ENCODE results near the gene CSTB. TPM values are rescaled to one million over a fixed set of nuclear protein-coding genes. Genes with fewer than 3 reads are reported as not detected.

Gene CSTB
- total and polyA plus RNA-seq, 2 of the 8 experiments (the other 6 are each of a cell fraction or from before 2014, with no cell fraction given) = 53.8 to 64.1 TPM

- Histone ChIP-seq H2BK12ac (ENCODE audit: low read depth, low read length) (no peak overlapping the region; the same call in 1 of the 2 replicates), H3K27ac (ENCODE audit: low read depth, low read length) (no peak overlapping the region), H4K91ac (replicated peaks; ENCODE audit: insufficient read length, low read length) (no peak overlapping the region), H2BK120ac (replicated peaks; ENCODE audit: low read depth, low read length) (no peak overlapping the region), H3K4me2 (ENCODE audit: insufficient read depth in 1 of 2, low read depth in 2 of 2, low read length in 2 of 2) (no peak overlapping the region), H3K14ac (ENCODE audit: insufficient read length) (no peak overlapping the region), H3K23me2 (ENCODE audit: low read depth, low read length) (peaks cover 2% of the 10 kb centered on the region; the same call in 1 of the 2 replicates), H3K79me1 (ENCODE audit: low read depth, low read length) (no peaks in the 10 kb centered on the region), H4K8ac (ENCODE audit: extremely low read depth, insufficient read depth, low read length) (no peak overlapping the region), H2BK5ac (ENCODE audit: low read depth, low read length) (no peak overlapping the region), H3K27me3 (replicated peaks in 1 of 4; ENCODE audit: control insufficient read depth in 3 of 4, extremely low read depth in 1 of 4, insufficient read depth in 3 of 4, low read length in 3 of 4) (no peaks in the 10 kb centered on the region), H2BK20ac (ENCODE audit: low read length) (no peak overlapping the region), H3K36me3 (ENCODE audit: control insufficient read depth in 2 of 4, insufficient read depth in 4 of 4, low read length in 3 of 4) (no peaks in the 10 kb centered on the region), H3K9ac (replicated peaks in 1 of 4; ENCODE audit: extremely low read depth in 1 of 4, low read depth in 3 of 4, low read length in 3 of 4) (no peak overlapping the region), H4K20me1 (replicated peaks in 1 of 2; ENCODE audit: control insufficient read depth in 1 of 2, insufficient read depth in 2 of 2, low read length in 2 of 2) (peaks cover under 1 to 1% of the 10 kb centered on the region in 2 experiments), H3K9me3 (ENCODE audit: insufficient read depth in 2 of 2, low read depth in 1 of 2, low read length in 1 of 2) (peaks cover 0 to 15% of the 10 kb centered on the region in 2 experiments; a peak in 1 of 4 replicates), H4K5ac (ENCODE audit: insufficient read length, low read depth, low read length) (no peak overlapping the region), H3K18ac (ENCODE audit: extremely low read depth, low read length) (no peak overlapping the region), H3K56ac (replicated peaks; ENCODE audit: insufficient read length, low read depth, low read length) (no peak overlapping the region), H3K4me1 (replicated peaks in 1 of 4; ENCODE audit: control insufficient read depth in 3 of 4, insufficient read depth in 4 of 4, low read length in 3 of 4) (peaks cover 0 to 9% (median 8%) of the 10 kb centered on the region in 4 experiments; a peak in 6 of 7 replicates), H3K23ac (ENCODE audit: insufficient read length) (no peak overlapping the region), H2AK5ac (ENCODE audit: low read depth, low read length) (no peak overlapping the region), H3K79me2 (ENCODE audit: control insufficient read depth in 1 of 2, insufficient read depth in 2 of 2, low read length in 2 of 2) (no peaks in the 10 kb centered on the region), H3K4me3 (ENCODE audit: extremely low read depth in 1 of 4, insufficient read depth in 2 of 4, low read depth in 3 of 4, low read length in 4 of 4) (no peak overlapping the region), H2BK15ac (ENCODE audit: low read length) (no peak overlapping the region), H2AFZ (ENCODE audit: low read length) (no peak overlapping the region), H3K4ac (replicated peaks; ENCODE audit: insufficient read length, low read depth, low read length) (no peak overlapping the region)
- DNase-seq (ENCODE audit: low read depth in 1 of 2, low spot score in 2 of 2) (no peak), FAIRE-seq (no peak)
- WGBS, 2 experiments (ENCODE audit: extremely low coverage in 1 of 2, insufficient coverage in 1 of 2, insufficient read length in 1 of 2, insufficient replicate concordance in 2 of 2, low coverage in 1 of 2, low lambda C conversion rate in 2 of 2, missing lambda C conversion rate in 1 of 2) = 89% methylated on average over 3 of the region's 3 CpGs; no CpG with 5 or more reads in 1 of the 2 experiments
- ChIA-PET CTCF (ENCODE audit: partially characterized antibody) (interaction anchor here (1.2 to 4.1 kb wide), 5 partner anchors 15 to 665 kb away, joined by 3 to 42 read pairs (median 3); no protein-coding TSS in a partner anchor), POLR2A (ENCODE audit: partially characterized antibody) (interaction anchor here (1.3 to 1.6 kb wide), 3 partner anchors 8 to 29 kb away, joined by 4 to 5 read pairs (median 5); partner anchors contain the start of gene RRP1)
- TF ChIP-seq GTF2F1 (IDR thresholded peaks at IDR 0.05; ENCODE audit: borderline replicate concordance, low read depth, low read length) = no peak
Measured at GRCh38 chr21:43818685-43819084, 42.6 kb upstream of the CSTB start.
